HK-2 (cell line): Measurements from ENCODE around the gene RNF214.
"Not testable (repeated sequence)": the region's sequence is repeated elsewhere in the genome, so short reads cannot be mapped to it uniquely, and the experiment has no call there.

Experiments used
- DNase-seq: peaks from one replicate; pipeline ENCODE4 v3.0.0-alpha.2; 2018; ENCODE audit not compliant: unreplicated experiment

The RNF214 gene

DNA sequence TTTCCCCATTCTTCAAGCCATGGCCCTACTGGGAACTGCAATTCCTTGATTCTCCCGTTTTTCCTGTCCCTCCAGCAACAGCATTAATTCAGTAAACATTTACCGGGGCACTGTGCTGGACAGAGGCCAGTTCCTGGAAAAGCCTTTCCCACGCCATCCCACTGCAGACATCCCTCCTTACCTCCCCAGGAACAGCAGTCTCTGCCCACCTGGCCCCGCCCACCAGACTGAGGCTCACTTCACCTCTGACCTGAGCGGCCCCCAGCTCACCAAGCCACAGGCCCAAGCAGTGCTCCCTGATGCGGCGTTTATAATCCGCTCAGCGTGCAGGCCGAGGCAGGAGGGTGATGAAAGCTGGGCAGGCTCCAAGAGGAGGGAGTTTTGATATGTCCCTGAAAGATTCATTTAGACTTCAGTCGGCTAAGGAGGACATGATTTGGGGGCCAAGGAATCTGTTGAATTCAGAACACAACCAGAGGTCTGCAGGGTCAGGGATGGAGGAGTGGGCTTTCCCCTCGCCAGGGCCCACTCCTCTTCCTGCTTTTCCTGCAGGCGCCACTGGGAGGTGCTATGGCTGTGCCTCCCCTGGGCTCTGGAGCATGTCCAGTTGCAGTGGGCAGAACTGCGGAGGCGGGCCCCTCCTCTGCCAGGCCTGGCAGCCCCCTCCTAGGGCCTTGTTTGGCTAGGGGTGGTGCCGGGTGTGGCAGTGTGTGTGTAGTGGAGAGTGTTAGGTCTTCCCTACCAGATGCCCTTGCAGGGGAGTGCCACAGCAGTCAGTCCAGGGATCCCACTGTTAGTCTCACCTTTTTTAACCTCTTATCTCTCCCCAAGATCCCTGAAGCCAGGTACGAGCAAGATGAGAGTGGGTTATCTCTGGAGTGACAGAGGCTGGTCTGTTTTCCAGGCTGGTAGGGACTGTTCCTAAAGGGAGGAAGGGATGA, 34.7 kb upstream of the RNF214 start:
- no peak for DNase-seq

DNA sequence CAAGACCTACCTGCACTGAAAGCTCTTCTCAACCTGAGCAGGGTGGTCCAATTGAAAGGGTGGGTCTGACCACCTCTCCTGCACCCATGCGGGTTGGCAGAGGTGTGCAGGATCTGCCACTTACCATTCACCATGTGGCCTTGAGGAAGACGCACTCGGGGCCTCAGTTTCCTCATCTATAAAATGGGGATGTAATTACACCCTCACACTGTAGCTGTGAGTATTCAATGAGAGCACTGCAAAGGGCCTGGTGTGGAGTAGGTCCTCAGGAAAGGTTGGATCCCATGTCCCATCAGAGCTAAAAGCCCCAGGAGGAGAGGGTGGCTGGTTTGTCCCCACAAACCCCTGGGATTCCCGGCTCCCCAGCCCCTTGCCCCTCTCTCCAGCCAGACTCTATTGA, 33.9 kb upstream of the RNF214 start:
- no peak for DNase-seq

DNA sequence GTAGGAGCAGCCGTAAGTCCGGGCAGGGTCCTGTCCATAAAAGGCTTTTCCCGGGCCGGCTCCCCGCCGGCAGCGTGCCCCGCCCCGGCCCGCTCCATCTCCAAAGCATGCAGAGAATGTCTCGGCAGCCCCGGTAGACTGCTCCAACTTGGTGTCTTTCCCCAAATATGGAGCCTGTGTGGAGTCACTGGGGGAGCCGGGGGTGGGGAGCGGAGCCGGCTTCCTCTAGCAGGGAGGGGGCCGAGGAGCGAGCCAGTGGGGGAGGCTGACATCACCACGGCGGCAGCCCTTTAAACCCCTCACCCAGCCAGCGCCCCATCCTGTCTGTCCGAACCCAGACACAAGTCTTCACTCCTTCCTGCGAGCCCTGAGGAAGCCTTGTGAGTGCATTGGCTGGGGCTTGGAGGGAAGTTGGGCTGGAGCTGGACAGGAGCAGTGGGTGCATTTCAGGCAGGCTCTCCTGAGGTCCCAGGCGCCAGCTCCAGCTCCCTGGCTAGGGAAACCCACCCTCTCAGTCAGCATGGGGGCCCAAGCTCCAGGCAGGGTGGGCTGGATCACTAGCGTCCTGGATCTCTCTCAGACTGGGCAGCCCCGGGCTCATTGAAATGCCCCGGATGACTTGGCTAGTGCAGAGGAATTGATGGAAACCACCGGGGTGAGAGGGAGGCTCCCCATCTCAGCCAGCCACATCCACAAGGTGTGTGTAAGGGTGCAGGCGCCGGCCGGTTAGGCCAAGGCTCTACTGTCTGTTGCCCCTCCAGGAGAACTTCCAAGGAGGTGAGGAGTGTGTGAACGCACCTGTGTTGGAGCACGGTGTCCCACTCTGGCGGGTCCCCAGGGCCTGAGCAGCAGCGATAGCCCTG, 33.2 kb upstream of the RNF214 start, which contains the start of gene TAGLN:
Gene TAGLN (plus strand): TSS at position 318 of the 863 bp plus-strand sequence. CDS start 3,644 bp downstream, outside the sequence.
- DNase-seq: peak; percentile 28

DNA sequence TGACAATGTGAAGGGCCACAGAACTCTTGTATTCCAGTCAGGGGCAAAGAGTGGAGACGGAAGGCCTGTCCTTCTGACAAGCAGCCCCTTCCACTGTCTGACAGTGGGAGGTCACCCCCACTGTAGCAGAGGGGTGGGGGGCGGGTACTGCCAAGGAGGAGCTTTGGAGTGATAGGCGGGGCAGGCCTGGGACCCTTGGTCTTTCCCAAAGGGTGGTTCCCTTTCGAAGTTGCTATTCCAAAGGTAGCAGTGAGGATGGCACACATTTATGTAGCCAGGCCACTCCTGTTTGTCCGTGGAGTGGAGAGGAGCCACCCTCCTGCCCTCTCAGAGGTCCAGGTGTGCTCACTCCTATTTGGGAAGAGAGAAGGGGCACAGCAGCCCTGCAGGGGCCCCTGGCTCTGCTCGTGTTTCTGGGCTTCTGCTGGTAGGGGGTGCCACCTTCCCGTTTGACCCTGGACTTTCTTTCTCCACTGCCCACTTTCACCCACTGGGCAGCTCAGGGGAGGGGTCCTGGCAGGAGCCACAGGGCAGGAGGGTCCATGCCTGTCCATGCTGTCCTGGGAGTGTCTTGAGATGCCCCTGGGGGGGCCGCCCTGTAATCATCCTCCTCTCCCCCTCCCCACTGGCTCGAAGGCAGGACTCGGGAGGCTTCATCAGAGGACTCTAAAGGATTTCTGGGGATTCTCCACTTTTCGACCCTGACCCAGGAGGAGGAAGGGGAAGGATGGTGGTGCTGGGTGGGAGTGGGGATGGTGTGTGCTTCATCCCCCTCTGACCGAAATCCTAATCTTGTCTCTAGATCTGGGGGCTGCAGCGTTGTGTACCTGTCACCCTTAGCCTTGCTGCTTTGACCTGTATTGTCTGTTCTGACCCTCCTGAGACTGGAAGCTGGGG, 32.3 kb upstream of the RNF214 start:
- no peak for DNase-seq

DNA sequence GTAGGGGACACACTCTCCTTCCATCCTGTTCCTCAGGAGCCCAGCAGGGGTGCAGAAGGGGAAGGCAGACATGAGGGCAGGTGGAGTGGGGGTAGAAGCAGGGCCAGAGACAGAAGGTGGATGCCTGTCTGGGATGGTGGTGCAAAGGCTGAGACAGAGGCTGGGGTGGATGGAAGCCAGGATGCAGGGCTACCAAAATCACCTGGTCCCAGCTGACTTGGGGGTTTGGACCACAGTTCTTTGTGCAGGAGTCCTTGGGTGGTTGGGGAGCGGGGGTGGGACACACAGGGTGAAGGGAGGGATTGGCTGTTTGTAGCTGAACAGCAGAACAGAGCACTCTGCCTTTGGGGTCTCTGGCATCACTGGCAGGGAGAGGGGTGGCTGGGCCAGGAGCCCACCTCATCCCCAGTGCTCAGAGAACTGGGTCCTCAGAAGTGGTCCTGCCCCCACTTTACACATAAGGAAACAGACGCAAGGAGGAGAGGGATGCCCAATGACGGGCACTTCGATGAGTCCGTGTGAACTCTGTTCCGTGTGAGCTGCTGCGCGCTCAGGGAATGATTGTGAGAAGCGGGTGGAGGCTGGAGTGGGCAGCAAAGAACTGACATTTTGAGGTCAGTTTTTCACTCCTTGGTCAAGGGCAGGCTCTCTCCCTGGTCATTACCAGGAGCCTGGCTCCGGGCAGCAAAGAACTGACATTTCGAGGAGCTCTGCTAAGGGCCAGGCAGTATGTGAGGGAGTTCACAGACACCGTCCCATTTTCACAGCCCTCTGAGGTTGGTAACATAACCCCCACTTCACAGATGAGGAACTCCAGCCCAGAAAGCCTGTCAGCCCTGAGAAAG, 31.4 kb upstream of the RNF214 start:
- DNase-seq: no peak

DNA sequence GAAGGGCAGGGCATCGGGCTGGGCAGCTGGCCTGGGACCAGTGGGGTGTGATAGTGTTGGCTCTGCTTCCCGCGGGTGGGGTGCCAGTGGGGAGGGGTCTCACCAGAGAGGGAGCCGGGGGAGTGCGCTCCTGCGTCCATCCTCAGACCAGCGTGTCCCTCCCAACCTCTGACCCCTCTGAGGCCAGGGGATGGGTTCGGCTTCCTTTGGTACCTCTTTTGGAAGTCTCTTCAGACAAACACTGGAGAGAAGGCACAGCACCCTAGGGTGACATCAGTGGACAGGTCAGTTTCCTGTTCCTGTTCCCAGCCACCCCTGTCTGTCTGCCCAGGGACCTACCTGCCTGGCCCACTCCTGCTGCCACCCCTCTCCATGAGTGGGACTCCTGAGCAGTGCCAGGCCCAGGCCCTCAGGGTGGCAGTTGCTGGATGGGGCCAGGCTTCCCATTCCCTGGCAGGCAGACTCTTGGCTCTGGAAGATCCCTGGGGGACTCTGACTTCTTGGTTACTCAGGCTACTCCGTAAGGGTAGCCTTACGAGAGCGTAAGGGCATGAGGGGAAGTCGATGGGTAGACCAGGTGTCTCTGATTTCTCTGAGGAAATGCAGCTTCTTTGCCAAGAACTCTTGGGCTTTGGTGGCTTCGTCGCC, 30.7 kb upstream of the RNF214 start:
- DNase-seq: no peak

DNA sequence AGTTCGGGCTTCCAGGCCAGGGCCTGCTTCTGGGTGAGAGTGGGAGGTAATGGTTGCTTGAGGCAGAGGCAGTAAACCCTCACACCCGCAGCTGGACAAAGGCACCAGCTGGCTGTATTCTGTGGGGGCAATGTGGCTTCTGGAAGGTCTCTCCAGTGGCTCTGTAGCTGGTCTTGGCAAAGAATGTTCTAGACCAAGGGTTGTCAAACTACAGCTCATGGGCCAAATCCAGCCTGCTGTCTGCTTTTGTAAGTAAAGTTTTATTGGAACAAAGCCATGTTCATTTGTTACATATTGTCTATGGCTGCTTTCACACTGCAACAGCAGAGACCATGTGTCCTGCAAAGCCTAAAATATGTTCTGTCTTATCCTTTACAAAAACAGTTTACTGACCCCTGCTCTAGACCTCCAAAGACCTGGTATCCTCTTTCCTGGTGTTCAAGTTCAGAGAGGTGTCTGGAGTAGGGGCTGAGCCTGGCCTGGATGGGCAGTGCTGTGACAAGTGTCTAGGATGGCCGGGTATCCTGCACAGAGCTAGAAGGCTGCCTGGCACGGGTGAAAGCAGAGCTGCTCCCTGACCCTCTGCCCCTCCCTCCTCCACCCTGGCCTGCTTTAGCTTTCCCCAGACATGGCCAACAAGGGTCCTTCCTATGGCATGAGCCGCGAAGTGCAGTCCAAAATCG, 29.9 kb upstream of the RNF214 start:
- no peak for DNase-seq

DNA sequence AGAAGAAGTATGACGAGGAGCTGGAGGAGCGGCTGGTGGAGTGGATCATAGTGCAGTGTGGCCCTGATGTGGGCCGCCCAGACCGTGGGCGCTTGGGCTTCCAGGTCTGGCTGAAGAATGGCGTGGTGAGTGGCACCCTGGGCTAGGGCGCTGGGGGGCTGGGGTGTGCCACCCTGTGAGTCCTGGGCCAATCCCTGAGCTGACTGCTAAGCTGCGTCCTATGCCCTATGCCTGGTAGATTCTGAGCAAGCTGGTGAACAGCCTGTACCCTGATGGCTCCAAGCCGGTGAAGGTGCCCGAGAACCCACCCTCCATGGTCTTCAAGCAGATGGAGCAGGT, 29.4 kb upstream of the RNF214 start:
- no peak for DNase-seq

DNA sequence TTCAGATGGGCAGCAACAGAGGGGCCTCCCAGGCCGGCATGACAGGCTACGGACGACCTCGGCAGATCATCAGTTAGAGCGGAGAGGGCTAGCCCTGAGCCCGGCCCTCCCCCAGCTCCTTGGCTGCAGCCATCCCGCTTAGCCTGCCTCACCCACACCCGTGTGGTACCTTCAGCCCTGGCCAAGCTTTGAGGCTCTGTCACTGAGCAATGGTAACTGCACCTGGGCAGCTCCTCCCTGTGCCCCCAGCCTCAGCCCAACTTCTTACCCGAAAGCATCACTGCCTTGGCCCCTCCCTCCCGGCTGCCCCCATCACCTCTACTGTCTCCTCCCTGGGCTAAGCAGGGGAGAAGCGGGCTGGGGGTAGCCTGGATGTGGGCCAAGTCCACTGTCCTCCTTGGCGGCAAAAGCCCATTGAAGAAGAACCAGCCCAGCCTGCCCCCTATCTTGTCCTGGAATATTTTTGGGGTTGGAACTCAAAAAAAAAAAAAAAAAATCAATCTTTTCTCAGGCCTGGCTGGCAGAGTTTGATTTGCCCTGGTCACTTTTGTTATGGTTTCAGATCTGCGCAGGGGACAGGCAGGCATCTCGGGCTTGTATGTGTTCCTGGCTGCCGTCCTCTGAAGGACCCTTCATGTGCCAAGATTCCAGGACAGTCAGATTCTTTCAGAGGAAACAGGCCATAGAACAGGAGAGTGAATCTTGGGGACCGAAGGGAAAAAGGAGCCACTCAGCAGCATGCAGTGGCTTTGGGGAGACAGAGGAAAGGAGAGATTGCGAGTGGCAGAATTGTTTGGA, 28.0 kb upstream of the RNF214 start:
- DNase-seq: no peak

DNA sequence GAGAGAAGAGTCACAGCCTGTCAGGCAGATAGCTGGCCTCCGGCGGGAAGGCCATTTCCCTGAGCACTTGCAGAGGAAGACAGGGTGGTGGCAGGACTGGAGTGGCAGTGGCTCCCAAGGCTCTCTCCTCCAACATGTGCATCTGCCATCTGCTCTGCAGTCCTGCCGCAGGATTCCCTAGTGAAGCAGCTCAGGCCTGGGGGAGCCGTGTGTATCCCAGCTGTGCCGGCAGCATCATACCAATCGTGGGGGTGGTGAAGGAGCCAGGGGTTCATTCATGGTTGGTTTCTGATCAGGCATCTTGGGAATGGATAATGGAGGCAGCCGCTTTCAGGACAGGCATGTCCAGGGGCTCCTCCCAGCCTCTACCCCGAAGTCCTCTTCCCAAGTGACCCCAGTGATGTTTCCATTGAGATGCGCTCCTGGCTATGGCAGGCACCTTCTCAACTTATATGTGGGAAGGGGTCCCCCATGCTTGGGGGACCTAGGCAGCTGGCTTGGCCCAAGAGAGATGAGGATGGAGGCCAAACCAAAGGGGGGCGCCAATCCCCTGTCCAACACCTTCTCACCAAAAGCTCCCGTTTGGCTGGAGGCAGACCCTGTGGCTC, 27.2 kb upstream of the RNF214 start:
- no peak for DNase-seq

DNA sequence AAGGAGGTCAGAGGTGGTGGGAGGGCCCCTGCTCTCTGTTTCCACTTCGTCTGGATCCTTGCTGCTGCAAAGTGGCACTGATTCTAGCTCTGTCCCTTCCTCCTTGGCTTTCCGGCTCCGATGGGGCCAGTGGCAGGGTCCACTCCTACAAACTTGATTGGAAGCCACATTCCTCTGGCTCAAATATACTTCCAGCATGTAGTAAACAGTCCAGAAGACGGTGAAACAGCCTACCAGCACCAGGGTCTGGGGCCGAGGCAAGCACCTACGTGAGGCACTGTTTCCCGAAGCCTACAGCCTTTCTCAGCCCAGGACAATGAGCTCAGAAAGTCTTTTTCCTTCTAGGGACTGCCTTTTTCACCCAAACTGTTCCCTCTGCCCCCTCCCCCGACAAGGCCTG, 26.4 kb upstream of the RNF214 start:
- DNase-seq: not testable (repeated sequence)

DNA sequence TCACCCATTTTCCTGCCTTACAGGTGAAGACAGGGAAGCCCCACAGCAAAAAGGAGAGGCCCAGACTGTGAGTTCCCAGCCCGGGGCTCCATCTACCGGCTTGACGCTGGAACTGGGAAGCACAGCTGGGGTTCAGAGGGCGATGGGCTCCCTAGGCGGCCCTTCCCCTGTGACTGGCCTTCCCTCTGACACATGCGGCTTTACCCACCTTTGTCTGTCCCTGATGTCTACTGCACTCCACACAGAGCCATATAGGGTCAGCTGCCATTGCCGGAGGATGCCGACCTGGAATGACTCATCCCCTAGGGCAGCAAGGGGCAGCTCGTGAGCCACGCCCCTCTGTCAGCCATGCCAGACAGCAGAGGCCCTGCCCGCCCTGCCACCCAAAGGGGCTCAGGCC, 25.6 kb upstream of the RNF214 start:
- DNase-seq: not testable (repeated sequence)

DNA sequence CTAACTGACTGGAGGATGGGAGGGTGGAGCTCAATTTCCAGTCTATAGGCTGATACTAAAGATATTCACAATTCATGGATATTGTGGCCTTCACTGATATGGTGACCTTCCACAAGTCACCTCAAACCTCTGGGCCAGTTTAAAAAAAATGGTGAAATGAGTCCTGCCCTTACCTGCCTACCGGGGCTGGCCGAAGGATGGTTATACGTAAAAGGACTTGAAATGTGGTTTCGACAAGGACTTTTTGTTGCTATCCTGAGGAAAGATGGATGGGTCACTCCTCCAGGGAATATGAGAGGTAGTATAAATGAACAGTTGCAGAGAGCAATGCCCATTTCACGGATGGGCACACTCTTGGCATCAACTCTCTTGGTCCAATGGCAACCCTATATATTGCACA, 25.0 kb upstream of the RNF214 start:
- not testable (repeated sequence) for DNase-seq

DNA sequence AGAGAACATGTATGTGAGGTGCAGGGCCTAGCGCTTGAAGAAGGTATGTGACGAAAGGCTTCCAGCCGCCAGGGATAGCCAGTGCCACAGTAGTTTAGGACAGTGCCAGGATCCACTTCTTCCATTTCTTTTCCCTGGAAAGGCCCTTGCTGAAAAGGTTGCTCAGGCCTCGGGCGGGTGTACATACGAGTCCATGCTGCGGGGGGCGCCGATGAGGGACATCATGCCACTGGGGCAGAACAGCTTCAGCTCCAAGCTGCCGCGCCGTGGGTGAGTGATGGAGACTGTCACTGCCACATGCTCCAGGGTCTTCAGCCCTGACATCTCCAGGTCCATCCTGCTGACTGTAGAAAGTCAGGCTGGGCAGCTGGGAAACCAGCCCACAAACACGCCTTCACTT, 23.8 kb upstream of the RNF214 start:
- DNase-seq: not testable (repeated sequence)

DNA sequence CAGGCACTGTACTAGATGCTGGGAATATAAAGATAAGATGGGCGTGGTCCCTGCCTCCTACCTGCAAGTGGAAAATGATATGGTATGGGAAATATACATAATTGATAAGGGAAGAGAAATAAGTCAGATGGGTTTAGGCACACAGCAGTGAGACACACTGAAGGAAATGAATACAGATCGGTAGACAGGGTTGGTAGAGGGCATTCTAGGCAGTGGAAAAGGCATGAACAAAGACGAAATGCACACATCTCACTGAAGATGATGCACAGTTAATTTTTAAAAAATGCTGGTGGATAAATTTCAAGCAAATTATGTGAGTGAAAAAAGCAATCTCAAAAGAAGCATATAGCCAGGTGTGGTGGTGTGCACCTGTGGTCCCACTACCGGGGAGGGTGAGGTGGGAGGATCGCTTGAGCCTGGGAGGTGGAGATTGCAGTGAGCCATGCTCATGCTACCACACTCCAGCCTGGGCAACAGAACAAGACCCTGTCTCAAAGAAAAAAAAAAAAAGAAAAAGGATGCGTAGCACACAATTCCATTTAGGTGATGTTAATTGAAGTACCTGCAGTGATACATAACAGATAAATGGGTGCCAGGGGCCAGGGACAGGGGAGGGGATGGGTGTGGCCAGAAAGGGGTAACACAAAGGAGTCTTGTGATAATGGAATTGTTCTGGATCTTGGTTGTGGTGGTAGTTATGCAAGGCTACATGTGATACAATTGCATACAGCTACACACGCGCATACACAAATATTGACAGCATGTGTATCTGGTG, 22.9 kb upstream of the RNF214 start:
- DNase-seq: not testable (repeated sequence)

DNA sequence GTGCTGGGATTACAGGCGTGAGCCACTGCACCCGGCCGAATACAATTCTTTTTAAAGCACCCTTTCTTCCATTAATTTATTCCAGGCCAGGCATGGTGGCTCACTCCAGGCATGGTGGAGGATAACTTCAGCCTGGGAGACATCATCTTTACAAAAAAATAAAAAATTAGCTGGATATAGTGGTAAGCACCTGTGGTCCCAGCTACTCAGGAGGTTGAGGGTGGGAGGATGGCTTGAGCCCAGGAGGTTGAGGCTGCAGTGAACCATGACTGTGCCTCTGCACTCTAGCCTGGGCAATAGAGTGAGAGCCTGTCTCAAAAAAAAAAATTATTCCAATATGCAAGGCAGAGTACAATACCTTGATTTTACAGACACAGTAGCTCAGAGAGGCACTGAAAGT, 21.9 kb upstream of the RNF214 start:
- DNase-seq: no peak

DNA sequence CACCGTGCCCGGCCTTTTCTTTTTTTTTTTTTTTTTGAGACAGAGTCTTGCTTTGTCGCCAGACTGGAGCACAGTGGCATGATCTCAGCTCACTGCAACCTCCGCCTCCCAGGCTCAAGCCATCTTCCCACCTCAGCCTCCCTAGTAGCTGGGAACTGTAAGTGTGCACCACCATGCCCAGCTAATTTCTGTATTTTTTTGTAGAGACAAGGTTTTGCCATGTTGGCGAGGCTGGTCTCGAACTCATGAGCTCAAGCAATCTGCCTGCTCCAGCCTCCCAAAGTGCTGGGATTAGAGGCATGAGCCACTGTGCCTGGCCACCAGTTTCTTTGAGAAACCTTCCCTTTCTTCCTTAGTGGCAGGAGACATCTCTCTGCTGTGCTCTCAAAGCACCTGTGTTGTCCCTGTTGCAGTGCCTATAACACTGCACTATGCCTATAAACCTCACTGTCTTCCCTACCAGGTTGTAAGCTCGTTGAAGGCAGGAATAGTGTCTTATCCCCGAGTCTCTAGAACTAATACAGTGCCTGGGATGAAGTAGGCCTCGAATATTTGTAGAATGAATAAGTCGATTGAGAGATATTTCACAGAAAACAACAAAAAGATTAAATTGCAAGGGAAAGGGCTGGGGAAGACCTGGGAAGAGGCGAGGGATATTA, 19.6 kb upstream of the RNF214 start:
- DNase-seq: no peak
